Retinal pigment epithelial cell (primary cell): Measurements from ENCODE around the gene ARID1B.
A peak's percentile ranks its signal among the peaks of the same experiment; 100 is the strongest.

Source experiments
- DNase-seq: peaks from one replicate; pipeline ENCODE4 v3.0.0-alpha.2; 2010; ENCODE audit warnings: low read depth
- H3K4me3 ChIP-seq: 2 replicates; pipeline ENCODE4 v1.5.1; 2011; ENCODE audit warnings: mild to moderate bottlenecking, low read length, control low read depth, moderate library complexity
- CTCF ChIP-seq: conservative IDR thresholded peaks from 2 replicates; pipeline ENCODE4 v1.5.1; 2011; ENCODE audit warnings: low read depth, low read length, control low read depth, inconsistent platforms

ARID1B gene

GRCh38 chr6:156760377-156760776 is 16.8 kb upstream of the ARID1B start:
- no peak for TF ChIP-seq CTCF
- H3K4me3 ChIP-seq, result no peak overlapping the region
- DNase-seq, result no peak

GRCh38 chr6:156762547-156762946 is 14.6 kb upstream of the ARID1B start:
- no peak for DNase-seq
- TF ChIP-seq CTCF, result no peak

GRCh38 chr6:156765117-156765516 is 12.1 kb upstream of the ARID1B start:
- no peak for TF ChIP-seq CTCF
- H3K4me3 ChIP-seq, result no peak overlapping the region
- no peak for DNase-seq

More at GRCh38 chr6:156762547-156762946, 14.6 kb upstream of the ARID1B start:
- H3K4me3 ChIP-seq, result no peak overlapping the region

GRCh38 chr6:156767603-156768467 is 9.3 kb upstream of the ARID1B start:
- no peak for DNase-seq
- H3K4me3 ChIP-seq, result no peak overlapping the region
- TF ChIP-seq CTCF, result no peak

GRCh38 chr6:156771047-156771446 is 6.1 kb upstream of the ARID1B start:
- no peak overlapping the region for H3K4me3 ChIP-seq
- no peak for TF ChIP-seq CTCF
- DNase-seq, result no peak

GRCh38 chr6:156771761-156772160 is 5.4 kb upstream of the ARID1B start:
- DNase-seq, result no peak
- H3K4me3 ChIP-seq, result no peak overlapping the region
- TF ChIP-seq CTCF, result no peak

GRCh38 chr6:156773476-156773875 is 3.7 kb upstream of the ARID1B start:
- peak overlapping the region; percentile 1 for H3K4me3 ChIP-seq
- DNase-seq, result no peak
- TF ChIP-seq CTCF, result no peak
